CD4-positive, alpha-beta memory T cell (primary cell): Measurements from ENCODE around the gene GJA3. TPM values are rescaled to one million over a fixed set of nuclear protein-coding genes. Genes with fewer than 3 reads are reported as not detected.
A peak's percentile ranks its signal among the peaks of the same experiment; 100 is the strongest.

Experiments
- CTCF ChIA-PET: fragments of 350-600 bp; sonication (Branson Sonifier 250); formaldehyde crosslinking; loops from one replicate; lab custom pipeline; 2021; ENCODE audit warnings: inconsistent platforms; ENCODE audit not compliant: partially characterized antibody; lab: Charles Lee
- POLR2A ChIA-PET: fragments of 350-600 bp; sonication (Branson Sonifier 250); formaldehyde crosslinking; loops from one replicate; lab custom pipeline; 2021; ENCODE audit not compliant: partially characterized antibody; lab: Charles Lee
- DNase-seq, 5 donors: peaks; one replicate each; pipeline versions ENCODE4 v3.0.0 to v3.0.0-alpha.2; 2020 to 2022; ENCODE audit warnings: mixed read lengths in 1 of 5
- H3K27ac ChIP-seq: one replicate; pipeline ENCODE4 v1.7.0; 2013; ENCODE audit warnings: low read depth, low read length
- H3K27me3 ChIP-seq: 2 replicates; pipeline ENCODE4 v1.7.0; 2013; ENCODE audit warnings: mild to moderate bottlenecking, low read length, moderate library complexity; ENCODE audit not compliant: insufficient read depth
- H3K36me3 ChIP-seq: 2 replicates; pipeline ENCODE4 v1.7.0; 2013; ENCODE audit warnings: mild to moderate bottlenecking, low read length, moderate library complexity; ENCODE audit not compliant: insufficient read depth
- H3K4me1 ChIP-seq: 2 replicates; pipeline ENCODE4 v1.7.0; 2013; ENCODE audit warnings: mild to moderate bottlenecking, low read length, moderate library complexity; ENCODE audit not compliant: insufficient read depth
- H3K4me3 ChIP-seq, 2 donors: one replicate each; pipeline ENCODE4 v1.7.0; 2013; ENCODE audit warnings: low read length in 2 of 2, mild to moderate bottlenecking in 1 of 2
- H3K9me3 ChIP-seq, 2 donors: one replicate each; pipeline ENCODE4 v1.7.0; 2013; ENCODE audit warnings: low read length in 2 of 2, control low read depth in 1 of 2; ENCODE audit not compliant: control insufficient read depth in 1 of 2
- H3K27ac Mint-ChIP-seq, 7 donors: one replicate each; pipeline ENCODE4 v1.8.0; 2020 to 2021; ENCODE audit warnings: mixed read lengths in 7 of 7, mild to moderate bottlenecking in 6 of 7, inconsistent platforms in 3 of 7, moderate library complexity in 3 of 7
- H3K27me3 Mint-ChIP-seq, 2 donors: one replicate each; pipeline ENCODE4 v1.8.0; 2020 to 2021; ENCODE audit warnings: mixed read lengths in 2 of 2
- H3K36me3 Mint-ChIP-seq, 2 donors: one replicate each; pipeline ENCODE4 v1.8.0; 2020 to 2021; ENCODE audit warnings: mixed read lengths in 2 of 2, inconsistent platforms in 1 of 2, mild to moderate bottlenecking in 1 of 2
- H3K4me1 Mint-ChIP-seq, 4 donors: one replicate each; pipeline ENCODE4 v1.8.0; 2020 to 2021; ENCODE audit warnings: mixed read lengths in 4 of 4, mild to moderate bottlenecking in 1 of 4
- H3K4me3 Mint-ChIP-seq, 8 donors: one replicate each; pipeline ENCODE4 v1.8.0; 2020 to 2021; ENCODE audit warnings: mixed read lengths in 8 of 8, mild to moderate bottlenecking in 7 of 8, moderate library complexity in 6 of 8, inconsistent platforms in 3 of 8
- H3K9me3 Mint-ChIP-seq, 8 donors: one replicate each; pipeline ENCODE4 v1.8.0; 2020 to 2021; ENCODE audit warnings: mixed read lengths in 8 of 8, mild to moderate bottlenecking in 5 of 8, inconsistent platforms in 3 of 8, moderate library complexity in 1 of 8
- intact Hi-C: fragments of 100-400 bp; cut with micrococcal nuclease; formaldehyde crosslinking; loops from one replicate; pipeline ENCODE4 v1.15.1; 2023
- polyA plus RNA-seq, 2 donors: library from polyadenylated mRNA; unstranded; fragments of 300-500 nt; fragmentation: Illumina TruSeq; gene quantifications; one replicate each; pipeline ENCODE4 v1.2.3, GENCODE V29; 2021
- total RNA-seq, 2 experiments: library from RNA; stranded (reverse); gene quantifications; one replicate each; pipeline ENCODE4 v1.2.3, GENCODE V29; 2021

GJA3 gene
- total RNA-seq (under 1 TPM in 1 of 2 experiments, not detected in 1; 0.09 TPM), polyA plus RNA-seq (not detected)

DNA sequence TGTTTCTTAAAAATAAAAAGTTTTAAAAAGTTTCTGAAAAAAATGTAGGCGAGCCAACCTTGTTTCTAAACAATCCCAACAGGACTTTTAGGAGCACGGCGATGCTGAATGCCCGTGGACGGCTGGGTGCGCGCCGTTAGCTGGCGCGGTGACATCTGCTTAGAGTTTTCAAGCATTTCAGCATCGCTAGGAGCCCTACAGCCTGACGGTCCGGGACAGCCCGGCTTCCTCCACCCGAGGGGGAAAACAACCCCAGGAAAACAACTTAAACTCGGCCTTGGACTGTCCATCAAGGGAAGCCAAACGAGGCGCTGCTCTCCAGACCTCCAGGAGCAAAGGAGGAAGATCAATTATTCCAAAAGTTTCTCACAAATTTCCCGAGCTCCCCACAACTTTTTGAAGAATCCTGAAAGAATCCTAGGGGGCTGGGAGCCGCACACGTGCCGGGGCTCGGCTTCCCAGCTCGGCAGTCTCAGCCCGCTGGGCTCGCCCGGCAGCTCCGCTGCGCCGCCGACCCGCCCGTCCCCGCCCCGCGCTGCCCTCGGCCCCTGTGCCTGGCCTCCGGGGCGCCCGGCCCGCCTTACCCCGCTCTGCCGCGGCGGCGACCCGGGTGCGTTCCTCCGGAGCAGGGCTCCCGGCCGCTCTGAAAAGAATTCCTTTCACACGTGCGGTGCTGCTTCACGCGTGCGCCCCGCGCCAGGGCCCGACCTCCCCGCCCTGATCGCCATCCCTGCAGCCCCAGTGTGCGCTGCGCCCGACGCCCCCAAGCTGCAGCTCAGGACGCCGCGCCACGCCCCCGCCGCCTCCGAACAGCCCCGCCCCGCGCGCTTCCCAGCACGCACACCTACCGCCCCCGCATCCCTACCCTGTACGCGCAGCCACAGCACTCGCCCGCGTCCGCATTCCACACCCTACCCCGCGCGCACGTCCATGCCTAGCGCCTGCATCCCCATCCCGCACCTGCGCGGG is at the start of gene GJA3:
GJA3 (minus strand) TSS at position 747 of the 969 bp plus-strand sequence. CDS start 17,764 bp downstream, outside the sequence.
- POLR2A ChIA-PET: interaction anchor here (0.7 to 1.3 kb wide), 2 partner anchors 41 to 176 kb away, joined by 3 to 4 read pairs; no protein-coding TSS in a partner anchor
- CTCF ChIA-PET: interaction anchor here (1.0 to 2.5 kb wide), 6 partner anchors 33 to 233 kb away, joined by 3 to 16 read pairs (median 4); no protein-coding TSS in a partner anchor
- DNase-seq: peak in 4 of 5 donors; percentile 26 to 37 (median 32)

DNA sequence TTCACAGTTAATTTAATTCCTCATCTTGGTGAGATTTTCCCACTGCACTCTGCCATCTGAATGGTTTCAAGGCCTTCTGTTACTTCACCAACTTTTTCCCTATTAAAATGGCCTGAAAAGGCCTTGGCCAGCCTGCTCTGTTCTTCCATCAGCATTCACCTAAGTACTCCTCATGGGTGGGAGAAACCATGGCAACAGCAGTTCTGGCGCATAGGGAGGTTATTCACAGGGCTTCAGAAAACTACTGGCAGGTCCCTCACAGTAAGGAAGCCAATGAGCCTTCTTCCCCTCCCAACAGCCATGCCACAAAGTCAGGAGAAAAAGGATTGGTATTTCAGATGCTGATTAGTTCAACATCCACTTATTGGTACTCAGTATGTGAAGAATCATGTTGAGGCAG is 49.1 kb upstream of the GJA3 start:
- H3K4me1 Mint-ChIP-seq: no peaks in the 10 kb centered on the region
- ChIA-PET POLR2A (no interaction called here), CTCF (no interaction called here)
- Histone ChIP-seq H3K27ac (no peak overlapping the region), H3K27me3 (no peaks in the 10 kb centered on the region), H3K4me3 (no peak overlapping the region), H3K9me3 (no peaks in the 10 kb centered on the region), H3K36me3 (no peaks in the 10 kb centered on the region), H3K4me1 (no peaks in the 10 kb centered on the region)
- no peaks in the 10 kb centered on the region for H3K36me3 Mint-ChIP-seq
- H3K4me3 Mint-ChIP-seq: no peak overlapping the region
- H3K27ac Mint-ChIP-seq: no peak overlapping the region
- peaks cover 13 to 20% of the 10 kb centered on the region in 2 donors for H3K27me3 Mint-ChIP-seq
- no peak for DNase-seq
- intact Hi-C loops: no loop called here
- H3K9me3 Mint-ChIP-seq: peaks cover 0 to 7% (median 2%) of the 10 kb centered on the region in 8 donors

More for the DNA sequence above, at the start of gene GJA3:
- H3K27ac ChIP-seq: no peak within 1 kb of the TSS
- H3K27me3 Mint-ChIP-seq: peaks cover 23 to 39% of the 10 kb centered on the region in 2 donors
- peak within 1 kb of the TSS; percentile 75 to 88 (median 85) for H3K4me3 Mint-ChIP-seq
- H3K27me3 ChIP-seq: peaks cover 11% of the 10 kb centered on the region
- intact Hi-C loops: loop anchor here (1.0 to 2.0 kb wide), 3 partner anchors 32 to 297 kb away; partner anchors contain the start of gene ZMYM5
- peak within 1 kb of the TSS in 4 of 7 donors; percentile 36 to 85 (median 56) for H3K27ac Mint-ChIP-seq
- peaks cover 0 to 2% of the 10 kb centered on the region in 2 donors for H3K36me3 Mint-ChIP-seq
- H3K9me3 Mint-ChIP-seq: no peaks in the 10 kb centered on the region
- peaks cover 19% of the 10 kb centered on the region for H3K4me1 ChIP-seq
- no peaks in the 10 kb centered on the region for H3K9me3 ChIP-seq
- peaks cover 7 to 24% (median 17%) of the 10 kb centered on the region in 4 donors for H3K4me1 Mint-ChIP-seq
- H3K4me3 ChIP-seq: peak within 1 kb of the TSS in 1 of 2 donors; percentile 37
- H3K36me3 ChIP-seq: no peaks in the 10 kb centered on the region

DNA sequence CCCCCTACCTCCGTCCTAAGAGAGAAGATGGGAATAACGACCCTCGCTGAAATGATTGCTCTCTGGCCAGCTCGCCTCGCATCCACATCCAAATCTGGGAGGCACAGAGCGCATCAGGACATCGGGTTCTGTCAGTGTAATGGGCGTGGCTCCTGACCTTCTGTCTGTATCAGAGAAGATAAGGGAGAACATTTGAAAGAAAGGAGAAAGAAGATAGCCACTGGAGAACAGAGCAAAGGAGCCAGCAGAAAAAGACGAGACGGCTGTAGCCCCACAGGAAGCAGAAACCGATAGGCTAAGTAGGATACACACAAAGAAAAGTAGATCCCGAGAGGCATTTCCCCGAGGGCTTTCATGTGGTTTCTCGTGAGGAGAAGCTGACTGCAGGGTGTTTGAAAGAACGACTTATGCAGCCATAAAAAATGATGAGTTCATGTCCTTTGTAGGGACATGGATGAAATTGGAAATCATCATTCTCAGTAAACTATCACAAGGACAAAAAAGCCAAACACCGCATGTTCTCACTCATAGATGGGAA is 45.9 kb upstream of the GJA3 start:
- no peak overlapping the region for H3K4me3 ChIP-seq
- H3K27ac ChIP-seq: no peak overlapping the region
- intact Hi-C loops: no loop called here
- H3K27me3 ChIP-seq: no peaks in the 10 kb centered on the region
- no peak for DNase-seq
- H3K36me3 Mint-ChIP-seq: no peaks in the 10 kb centered on the region
- H3K4me1 ChIP-seq: no peaks in the 10 kb centered on the region
- H3K4me1 Mint-ChIP-seq: no peaks in the 10 kb centered on the region
- no peaks in the 10 kb centered on the region for H3K36me3 ChIP-seq
- H3K9me3 Mint-ChIP-seq: peaks cover 0 to 11% (median 4%) of the 10 kb centered on the region in 8 donors
- POLR2A ChIA-PET: no interaction called here
- CTCF ChIA-PET: no interaction called here
- no peaks in the 10 kb centered on the region for H3K9me3 ChIP-seq
- H3K4me3 Mint-ChIP-seq: no peak overlapping the region
- peaks cover 14 to 21% of the 10 kb centered on the region in 2 donors for H3K27me3 Mint-ChIP-seq
- H3K27ac Mint-ChIP-seq: no peak overlapping the region

DNA sequence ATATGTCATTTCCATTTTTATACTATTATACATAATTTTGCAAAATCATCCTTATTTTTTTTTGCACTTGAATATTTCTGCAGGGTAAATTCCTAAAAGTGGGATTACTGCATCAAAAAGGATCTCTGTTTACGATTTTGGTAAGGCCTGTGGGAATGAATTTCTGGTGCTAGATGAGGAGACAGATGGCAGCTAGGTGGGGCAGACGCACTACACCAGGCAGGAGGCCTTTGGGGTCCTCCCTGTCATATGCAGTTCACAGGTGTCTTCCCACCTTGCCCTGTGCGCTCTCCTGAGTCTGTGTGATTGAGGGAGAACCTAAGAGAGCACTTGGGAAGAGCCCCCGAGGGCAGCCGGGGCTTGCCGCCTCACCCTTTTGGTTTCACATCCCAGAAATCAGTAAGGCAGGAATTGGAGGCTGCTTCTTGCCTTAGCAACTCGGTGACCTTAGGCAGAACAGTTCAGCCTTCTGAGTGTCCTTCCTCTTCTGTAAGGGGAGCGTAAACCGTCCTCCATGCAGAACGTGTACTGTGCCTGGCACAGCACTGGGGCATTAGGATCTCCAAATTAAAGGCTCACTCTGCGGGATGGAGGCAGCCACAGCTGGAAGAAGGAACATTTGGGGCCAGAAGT is 45.3 kb upstream of the GJA3 start:
- CTCF ChIA-PET: interaction anchor here (1.3 kb wide), 1 partner anchor 9 kb away, joined by 4 read pairs; no protein-coding TSS in a partner anchor
- no peak overlapping the region for H3K4me3 ChIP-seq
- no peak overlapping the region for H3K27ac Mint-ChIP-seq
- H3K27me3 Mint-ChIP-seq: peaks cover 14 to 21% of the 10 kb centered on the region in 2 donors
- H3K9me3 Mint-ChIP-seq: peaks cover 0 to 13% (median 7%) of the 10 kb centered on the region in 8 donors
- no peak overlapping the region for H3K27ac ChIP-seq
- no peaks in the 10 kb centered on the region for H3K4me1 Mint-ChIP-seq
- H3K9me3 ChIP-seq: no peaks in the 10 kb centered on the region
- POLR2A ChIA-PET: no interaction called here
- H3K36me3 Mint-ChIP-seq: no peaks in the 10 kb centered on the region
- H3K4me1 ChIP-seq: no peaks in the 10 kb centered on the region
- no peaks in the 10 kb centered on the region for H3K36me3 ChIP-seq
- DNase-seq: no peak
- intact Hi-C loops: no loop called here
- H3K27me3 ChIP-seq: no peaks in the 10 kb centered on the region
- no peak overlapping the region for H3K4me3 Mint-ChIP-seq

DNA sequence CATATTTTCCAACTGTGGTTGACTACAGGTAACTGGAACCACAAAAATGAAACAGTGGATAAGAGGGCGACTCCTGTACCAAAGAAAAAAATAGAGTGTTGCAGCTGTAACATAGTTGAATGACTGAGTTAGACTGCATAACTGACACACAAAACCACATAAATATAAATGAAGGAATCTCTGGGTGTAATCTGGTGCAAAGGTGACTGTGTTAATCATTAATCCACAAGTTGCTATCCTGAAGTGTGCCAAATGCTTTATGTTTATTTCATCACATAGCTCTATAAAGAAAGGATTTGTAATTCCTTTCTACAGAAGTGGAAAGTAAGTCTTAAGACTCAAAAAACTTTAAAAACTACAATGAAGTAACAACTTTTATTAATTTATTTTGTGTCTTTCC is 37.9 kb upstream of the GJA3 start:
- POLR2A ChIA-PET: no interaction called here
- peaks cover 35% of the 10 kb centered on the region for H3K27me3 ChIP-seq
- H3K4me1 Mint-ChIP-seq: peaks cover 11 to 13% (median 12%) of the 10 kb centered on the region in 4 donors

DNA sequence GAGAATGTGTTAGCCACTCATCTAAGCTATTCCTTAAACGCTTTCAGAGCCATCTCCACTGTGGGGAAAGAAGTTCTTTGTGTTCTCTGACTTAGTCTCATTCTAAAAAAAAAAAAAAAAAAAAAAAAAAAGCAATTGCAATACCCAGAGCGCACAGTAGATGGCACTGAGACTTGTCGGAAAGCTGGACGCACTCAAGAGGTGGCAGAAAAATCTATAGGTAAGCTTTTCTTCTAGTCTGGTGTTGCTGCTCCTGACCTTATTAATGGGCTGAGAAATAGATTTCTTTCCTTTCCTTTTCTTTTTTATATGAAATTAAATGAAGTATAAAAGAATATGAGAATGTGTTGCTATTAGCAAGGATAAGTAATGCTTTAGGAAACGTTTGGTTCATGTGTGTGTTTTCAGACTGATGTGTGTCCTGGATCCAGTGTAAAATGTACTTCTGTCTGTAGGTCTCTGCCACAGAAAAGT is 36.5 kb upstream of the GJA3 start:
- intact Hi-C loops: loop anchor here (1.0 to 5.0 kb wide), 5 partner anchors 33 to 727 kb away; partner anchors contain the start of gene IL17D
- Mint-ChIP-seq H3K9me3 (peaks cover 0 to 11% (median 6%) of the 10 kb centered on the region in 8 donors), H3K4me1 (peaks cover 14 to 21% (median 16%) of the 10 kb centered on the region in 4 donors), H3K27ac (peak overlapping the region in 1 of 7 donors; percentile 2), H3K36me3 (no peaks in the 10 kb centered on the region), H3K27me3 (peaks cover 34 to 36% of the 10 kb centered on the region in 2 donors), H3K4me3 (no peak overlapping the region)
- no peaks in the 10 kb centered on the region for H3K9me3 ChIP-seq
- H3K27ac ChIP-seq: no peak overlapping the region
- ChIA-PET CTCF (interaction anchor here (0.6 to 4.6 kb wide), 29 partner anchors 8 to 856 kb away, joined by 3 to 53 read pairs (median 4); no protein-coding TSS in a partner anchor), POLR2A (no interaction called here)
- H3K27me3 ChIP-seq: peaks cover 41% of the 10 kb centered on the region
- no peaks in the 10 kb centered on the region for H3K36me3 ChIP-seq
- peaks cover 22% of the 10 kb centered on the region for H3K4me1 ChIP-seq
- no peak overlapping the region for H3K4me3 ChIP-seq
- peak in 4 of 5 donors; percentile 42 to 52 (median 49) for DNase-seq

More for the DNA sequence above, 37.9 kb upstream of the GJA3 start:
- Histone ChIP-seq H3K4me3 (no peak overlapping the region), H3K9me3 (no peaks in the 10 kb centered on the region), H3K36me3 (no peaks in the 10 kb centered on the region), H3K27ac (no peak overlapping the region), H3K4me1 (peaks cover 14% of the 10 kb centered on the region)
- Mint-ChIP-seq H3K27me3 (peaks cover 34 to 35% of the 10 kb centered on the region in 2 donors), H3K27ac (no peak overlapping the region), H3K4me3 (no peak overlapping the region), H3K9me3 (peaks cover 0 to 13% (median 8%) of the 10 kb centered on the region in 8 donors), H3K36me3 (no peaks in the 10 kb centered on the region)
- CTCF ChIA-PET: interaction anchor here (0.6 to 1.7 kb wide), 2 partner anchors 14 to 726 kb away, joined by 3 to 4 read pairs; no protein-coding TSS in a partner anchor
- DNase-seq: no peak
- intact Hi-C loops: loop anchor here (5.0 kb wide), 2 partner anchors 279 to 504 kb away; partner anchors contain the start of gene IL17D
